AG04450 (cell line): ENCODE measurements around the gene LILRB1. TPM values are rescaled to one million over a fixed set of nuclear protein-coding genes. Genes with fewer than 3 reads are reported as not detected.
"Not testable (repeated sequence)": the region's sequence is repeated elsewhere in the genome, so short reads cannot be mapped to it uniquely, and the experiment has no call there.

Experiments
- CTCF ChIA-PET: fragments of 300-600, 350-600 bp; formaldehyde crosslinking; extraction: SDS; loops from one replicate; lab custom pipeline; 2022; ENCODE audit warnings: antibody characterized with exemption, inconsistent platforms; lab: Charles Lee
- POLR2A ChIA-PET: fragments of 350-600 bp; formaldehyde crosslinking; extraction: SDS; loops from one replicate; lab custom pipeline; 2021; ENCODE audit warnings: antibody characterized with exemption, inconsistent platforms; lab: Yijun Ruan, JAX
- DNase-seq: peaks from one replicate; pipeline ENCODE4 v3.0.0-alpha.2; 2011; ENCODE audit warnings: low read depth, low spot score
- H3K27ac ChIP-seq: one replicate; pipeline ENCODE4 v1.5.1; 2012; ENCODE audit warnings: low read depth, low read length, control low read depth
- H3K27me3 ChIP-seq: one replicate; pipeline ENCODE4 v1.6.0; 2012; ENCODE audit warnings: low read length; ENCODE audit not compliant: control insufficient read depth, insufficient read depth
- H3K4me3 ChIP-seq: 2 replicates; pipeline ENCODE4 v1.5.1; 2011; ENCODE audit warnings: mild to moderate bottlenecking, low read depth, low read length, control low read depth
- H3K9me3 ChIP-seq: 2 replicates; pipeline ENCODE4 v1.5.1; 2012; ENCODE audit warnings: low read length; ENCODE audit not compliant: control insufficient read depth, insufficient read depth
- polyA plus RNA-seq: library from polyadenylated mRNA; depleted of rRNA; stranded (reverse); fragments of >200 nt; gene quantifications from 2 replicates; pipeline ENCODE4 v1.2.3, GENCODE V29; 2011
- TF ChIP-seq, protein P1 (sequence below): IDR thresholded peaks from 2 replicates; pipeline ENCODE4 v1.5.1; 2011; ENCODE audit warnings: low read depth, low read length, control low read depth, inconsistent platforms

LILRB1 gene
- polyA plus RNA-seq, 1 experiment, result not detected

DNA sequence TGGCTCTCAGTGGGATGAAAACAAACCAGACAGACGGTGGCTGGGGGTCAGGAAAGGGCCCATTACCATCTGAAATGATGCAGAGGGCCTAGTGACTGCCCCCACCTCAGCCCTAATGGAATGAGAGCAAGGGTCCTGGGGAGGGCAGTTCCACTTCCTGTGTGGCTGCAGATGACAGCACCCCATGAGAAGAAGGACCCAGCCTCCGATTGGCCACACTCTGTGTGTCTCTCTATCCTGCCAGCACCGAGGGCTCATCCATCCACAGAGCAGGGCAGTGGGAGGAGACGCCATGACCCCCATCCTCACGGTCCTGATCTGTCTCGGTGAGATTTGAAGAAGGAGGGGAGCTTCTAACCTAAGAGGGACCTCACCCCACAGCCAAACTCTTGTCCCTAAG is 498 bp downstream of the LILRB1 start:
- TF ChIP-seq, protein P1, sequence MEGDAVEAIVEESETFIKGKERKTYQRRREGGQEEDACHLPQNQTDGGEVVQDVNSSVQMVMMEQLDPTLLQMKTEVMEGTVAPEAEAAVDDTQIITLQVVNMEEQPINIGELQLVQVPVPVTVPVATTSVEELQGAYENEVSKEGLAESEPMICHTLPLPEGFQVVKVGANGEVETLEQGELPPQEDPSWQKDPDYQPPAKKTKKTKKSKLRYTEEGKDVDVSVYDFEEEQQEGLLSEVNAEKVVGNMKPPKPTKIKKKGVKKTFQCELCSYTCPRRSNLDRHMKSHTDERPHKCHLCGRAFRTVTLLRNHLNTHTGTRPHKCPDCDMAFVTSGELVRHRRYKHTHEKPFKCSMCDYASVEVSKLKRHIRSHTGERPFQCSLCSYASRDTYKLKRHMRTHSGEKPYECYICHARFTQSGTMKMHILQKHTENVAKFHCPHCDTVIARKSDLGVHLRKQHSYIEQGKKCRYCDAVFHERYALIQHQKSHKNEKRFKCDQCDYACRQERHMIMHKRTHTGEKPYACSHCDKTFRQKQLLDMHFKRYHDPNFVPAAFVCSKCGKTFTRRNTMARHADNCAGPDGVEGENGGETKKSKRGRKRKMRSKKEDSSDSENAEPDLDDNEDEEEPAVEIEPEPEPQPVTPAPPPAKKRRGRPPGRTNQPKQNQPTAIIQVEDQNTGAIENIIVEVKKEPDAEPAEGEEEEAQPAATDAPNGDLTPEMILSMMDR, result no peak
- ChIA-PET POLR2A (no interaction called here), CTCF (no interaction called here)
- peaks cover 75% of the 10 kb centered on the region for H3K9me3 ChIP-seq
- no peak overlapping the region for H3K4me3 ChIP-seq
- H3K27ac ChIP-seq, result no peak overlapping the region
- no peaks in the 10 kb centered on the region for H3K27me3 ChIP-seq
- no peak for DNase-seq

DNA sequence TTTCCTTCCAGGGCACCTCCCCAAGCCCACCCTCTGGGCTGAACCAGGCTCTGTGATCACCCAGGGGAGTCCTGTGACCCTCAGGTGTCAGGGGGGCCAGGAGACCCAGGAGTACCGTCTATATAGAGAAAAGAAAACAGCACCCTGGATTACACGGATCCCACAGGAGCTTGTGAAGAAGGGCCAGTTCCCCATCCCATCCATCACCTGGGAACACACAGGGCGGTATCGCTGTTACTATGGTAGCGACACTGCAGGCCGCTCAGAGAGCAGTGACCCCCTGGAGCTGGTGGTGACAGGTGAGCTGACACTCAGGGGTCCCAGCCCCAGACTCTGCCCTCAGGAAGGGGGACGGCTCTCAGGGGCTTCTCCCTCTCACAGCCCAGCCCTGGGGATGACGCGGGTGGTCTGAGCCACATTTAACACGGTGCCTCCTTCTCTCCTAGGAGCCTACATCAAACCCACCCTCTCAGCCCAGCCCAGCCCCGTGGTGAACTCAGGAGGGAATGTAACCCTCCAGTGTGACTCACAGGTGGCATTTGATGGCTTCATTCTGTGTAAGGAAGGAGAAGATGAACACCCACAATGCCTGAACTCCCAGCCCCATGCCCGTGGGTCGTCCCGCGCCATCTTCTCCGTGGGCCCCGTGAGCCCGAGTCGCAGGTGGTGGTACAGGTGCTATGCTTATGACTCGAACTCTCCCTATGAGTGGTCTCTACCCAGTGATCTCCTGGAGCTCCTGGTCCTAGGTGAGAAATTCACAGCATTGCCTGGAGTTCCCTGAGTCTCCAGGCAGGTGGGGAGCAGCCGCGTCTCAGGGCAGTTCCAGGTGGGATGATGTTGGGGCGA is 1.4 kb downstream of the LILRB1 start:
- CTCF ChIA-PET, result interaction anchor here (0.6 kb wide), 1 partner anchor 350 kb away, joined by 3 read pairs; no protein-coding TSS in a partner anchor
- H3K4me3 ChIP-seq, H3K27me3 ChIP-seq, DNase-seq, H3K27ac ChIP-seq, POLR2A ChIA-PET: not testable (repeated sequence)
- peaks cover 80% of the 10 kb centered on the region for H3K9me3 ChIP-seq

DNA sequence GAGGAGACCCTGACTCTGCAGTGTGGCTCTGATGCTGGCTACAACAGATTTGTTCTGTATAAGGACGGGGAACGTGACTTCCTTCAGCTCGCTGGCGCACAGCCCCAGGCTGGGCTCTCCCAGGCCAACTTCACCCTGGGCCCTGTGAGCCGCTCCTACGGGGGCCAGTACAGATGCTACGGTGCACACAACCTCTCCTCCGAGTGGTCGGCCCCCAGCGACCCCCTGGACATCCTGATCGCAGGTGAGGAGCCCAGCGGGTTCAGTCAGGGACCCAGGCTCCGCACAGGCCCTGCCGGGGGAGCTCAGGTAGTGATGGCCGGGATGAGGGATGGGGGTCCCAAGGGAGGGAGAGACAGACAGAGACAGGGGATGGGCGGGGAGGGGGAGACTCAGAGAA is 2.2 kb downstream of the LILRB1 start:
- POLR2A ChIA-PET, DNase-seq, H3K27me3 ChIP-seq, H3K27ac ChIP-seq, CTCF ChIA-PET, H3K4me3 ChIP-seq: not testable (repeated sequence)
- peaks cover 76% of the 10 kb centered on the region for H3K9me3 ChIP-seq

DNA sequence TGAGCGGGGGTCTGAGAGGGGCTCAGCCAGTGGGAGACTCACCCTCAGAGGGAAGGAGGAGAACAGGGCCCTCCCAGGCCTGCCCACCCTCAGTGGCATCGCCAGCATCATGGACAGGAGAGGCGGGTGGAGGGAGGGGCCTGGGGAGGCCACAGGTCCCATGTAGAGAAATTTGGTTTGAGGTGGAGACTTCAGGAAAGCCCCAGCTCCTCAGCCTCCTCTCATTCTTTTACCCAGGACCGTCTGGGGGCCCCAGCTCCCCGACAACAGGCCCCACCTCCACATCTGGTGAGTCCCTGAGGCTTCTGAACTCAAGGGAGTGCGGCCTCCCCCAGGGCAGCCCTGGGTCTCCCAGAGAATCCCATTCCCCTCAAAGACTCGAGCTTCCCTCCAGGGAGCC is 3.1 kb downstream of the LILRB1 start:
- Histone ChIP-seq H3K27ac (no peak overlapping the region), H3K9me3 (peaks cover 78% of the 10 kb centered on the region), H3K27me3 (no peaks in the 10 kb centered on the region), H3K4me3 (no peak overlapping the region)
- CTCF ChIA-PET, result no interaction called here
- TF ChIP-seq, protein P1, result no peak
- DNase-seq, result no peak
- POLR2A ChIA-PET, result no interaction called here

DNA sequence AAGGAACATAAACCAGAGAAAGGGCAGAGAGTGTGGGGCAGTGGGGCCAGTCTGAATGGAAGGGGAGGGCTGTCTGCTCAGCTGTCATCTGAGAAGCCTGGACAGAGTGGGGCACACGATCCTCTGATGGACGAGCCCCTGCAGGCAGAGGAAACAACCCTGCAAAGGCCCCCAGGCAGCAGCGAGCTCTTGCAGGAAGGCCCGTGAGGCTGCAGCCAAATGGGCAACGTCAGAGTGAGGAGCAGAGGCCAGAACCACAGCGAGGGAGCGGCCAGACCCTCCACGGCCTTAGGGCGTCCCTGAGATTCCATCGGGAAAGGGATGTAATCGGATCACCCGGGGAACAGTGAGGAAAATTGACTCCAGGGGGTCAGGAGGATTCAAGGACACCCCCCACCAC is 5.8 kb downstream of the LILRB1 start:
- POLR2A ChIA-PET, H3K27me3 ChIP-seq, DNase-seq, CTCF ChIA-PET, H3K4me3 ChIP-seq, H3K27ac ChIP-seq: not testable (repeated sequence)
- H3K9me3 ChIP-seq, result peaks cover 59% of the 10 kb centered on the region

DNA sequence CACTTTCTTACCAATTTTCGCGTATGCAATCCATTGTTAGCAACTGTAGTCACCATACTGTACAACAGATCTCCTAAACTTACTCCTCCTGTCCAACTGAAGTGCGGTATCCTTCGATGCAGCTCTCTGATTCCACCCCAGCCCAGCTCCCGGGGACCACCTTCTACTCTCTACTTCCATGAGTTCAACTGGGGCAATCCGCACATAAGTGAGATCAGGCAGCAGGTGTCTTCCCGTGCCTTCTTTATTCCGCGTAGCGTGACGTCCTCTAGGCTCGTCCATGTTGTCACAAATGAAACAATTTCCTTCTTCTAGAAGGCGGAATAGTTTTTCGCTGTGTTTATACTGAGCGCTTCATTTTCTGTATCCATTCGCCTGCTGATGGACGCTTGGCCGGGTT is 8.4 kb downstream of the LILRB1 start:
- H3K4me3 ChIP-seq, result no peak overlapping the region
- TF ChIP-seq, protein P1, result no peak
- ChIA-PET CTCF (no interaction called here), POLR2A (no interaction called here)
- H3K27me3 ChIP-seq, result no peaks in the 10 kb centered on the region
- DNase-seq, result no peak
- H3K27ac ChIP-seq, result no peak overlapping the region
- peaks cover 43% of the 10 kb centered on the region for H3K9me3 ChIP-seq

DNA sequence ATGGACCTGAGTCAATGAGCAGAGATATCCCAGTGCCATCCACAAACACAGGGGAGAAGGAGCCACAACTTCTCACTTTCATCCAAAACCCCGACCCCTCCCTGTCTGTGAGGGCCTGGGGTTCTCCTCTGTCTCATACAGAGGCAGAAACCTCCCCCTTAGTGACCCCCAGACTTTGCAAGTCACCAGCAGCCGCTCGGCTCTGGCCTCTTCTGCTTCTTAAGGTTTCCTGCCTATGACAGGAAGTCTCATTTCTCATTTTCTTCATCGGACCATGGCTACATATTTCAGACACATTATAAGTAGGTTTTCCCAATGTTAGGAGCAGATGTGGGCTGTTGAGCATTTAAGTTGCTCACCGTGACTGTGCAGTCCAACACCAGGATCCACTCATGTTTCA is 12.7 kb downstream of the LILRB1 start:
- H3K9me3 ChIP-seq, result peaks cover 23% of the 10 kb centered on the region
- H3K4me3 ChIP-seq, H3K27ac ChIP-seq, POLR2A ChIA-PET, H3K27me3 ChIP-seq, DNase-seq, CTCF ChIA-PET: not testable (repeated sequence)

DNA sequence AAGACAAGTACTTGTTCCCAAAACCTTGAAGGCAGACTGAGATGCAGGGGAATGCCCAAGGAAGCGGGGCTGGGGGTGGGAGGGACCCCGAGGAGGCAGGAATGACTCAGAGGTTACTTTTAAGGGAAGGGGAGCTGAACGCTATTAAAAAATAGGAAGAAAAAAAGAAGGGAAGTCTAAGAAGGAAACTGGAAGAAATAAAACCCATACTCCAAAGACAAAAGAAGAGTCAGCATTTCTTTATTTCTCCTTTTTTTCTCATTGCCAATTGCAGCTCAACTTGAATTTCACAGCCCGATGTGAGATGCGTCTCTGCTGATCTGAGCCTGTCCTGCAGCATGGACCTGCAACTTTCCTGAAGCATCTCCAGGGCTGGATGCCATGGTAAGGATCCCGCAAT is 13.3 kb downstream of the LILRB1 start:
- DNase-seq, H3K27ac ChIP-seq, H3K27me3 ChIP-seq, POLR2A ChIA-PET, CTCF ChIA-PET, H3K4me3 ChIP-seq: not testable (repeated sequence)
- peaks cover 22% of the 10 kb centered on the region for H3K9me3 ChIP-seq
